Measurements from ENCODE around the gene OGFRL1.

OGFRL1 gene

DNA sequence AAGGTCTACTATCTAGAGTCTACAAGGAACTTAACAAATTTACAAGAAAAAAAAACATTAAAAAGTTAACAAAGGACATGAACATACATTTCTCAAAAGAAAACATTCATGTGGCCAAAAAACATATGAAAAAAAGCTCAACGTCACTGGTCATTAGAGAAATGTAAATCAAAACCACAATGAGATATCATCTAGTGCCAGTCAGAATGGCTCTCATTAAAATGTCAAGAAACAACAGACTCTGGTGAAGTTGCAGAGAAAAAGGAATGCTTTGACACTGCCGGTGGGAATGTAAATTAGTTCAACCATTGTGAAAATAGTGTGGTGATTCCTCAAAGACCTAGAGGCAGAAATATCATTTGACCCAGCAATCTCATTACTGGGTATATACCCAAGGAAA, 48.3 kb downstream of the OGFRL1 start:
- no peak for DNase-seq

DNA sequence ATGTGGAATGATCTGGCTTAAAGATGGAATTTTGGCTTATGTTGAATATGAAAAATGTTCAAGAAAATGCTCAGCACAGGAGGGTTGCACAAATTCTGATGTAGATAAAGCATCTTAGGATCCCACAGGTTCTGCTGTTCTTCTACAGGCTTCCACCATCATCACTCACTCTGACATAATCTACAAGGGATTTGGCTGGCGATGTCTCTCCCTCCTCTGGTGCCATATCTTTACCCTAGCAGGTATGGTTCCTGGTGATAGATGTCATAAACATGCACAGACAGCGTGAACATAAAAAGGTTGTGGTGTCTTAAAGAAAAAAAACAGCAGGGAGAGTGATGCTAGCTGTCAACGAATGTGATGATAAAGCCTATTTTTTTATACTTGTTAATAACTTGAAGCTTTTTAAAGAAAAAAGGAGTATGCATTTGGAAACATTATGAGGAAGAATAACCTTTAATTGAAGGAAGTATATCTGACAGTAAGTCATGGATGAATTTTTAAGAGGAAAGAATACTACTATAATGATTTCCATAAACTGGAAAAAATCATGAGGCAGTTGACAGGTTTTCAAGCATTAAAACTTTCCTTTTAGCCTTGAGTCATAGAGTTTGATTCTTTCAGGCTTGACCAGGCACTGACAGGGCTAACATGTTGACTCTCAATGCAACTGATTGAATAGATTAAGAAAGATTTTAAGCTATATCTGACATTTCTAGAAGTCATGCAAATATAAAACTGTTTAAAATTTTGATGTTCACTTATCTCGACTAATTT, 50.1 kb downstream of the OGFRL1 start:
- no peak for DNase-seq

DNA sequence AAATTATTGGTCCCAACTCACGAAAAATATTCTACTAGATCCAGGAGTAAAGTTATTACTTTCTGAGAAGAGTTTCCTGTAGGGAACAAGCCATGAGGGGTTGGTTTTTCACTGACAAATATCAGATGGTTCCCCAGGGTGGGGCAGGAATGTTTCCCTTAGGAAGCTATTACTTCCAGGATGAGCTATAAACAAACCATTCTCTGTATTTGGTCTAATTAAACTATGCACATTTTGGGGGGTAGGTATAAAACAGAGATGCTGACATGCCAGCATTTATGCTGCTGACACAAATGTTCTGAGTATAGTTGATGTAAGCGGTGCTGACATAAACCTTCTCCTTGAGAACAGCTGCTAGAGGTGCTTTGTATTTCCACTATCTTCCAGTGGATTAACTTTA, 54.2 kb downstream of the OGFRL1 start:
- no peak for DNase-seq

DNA sequence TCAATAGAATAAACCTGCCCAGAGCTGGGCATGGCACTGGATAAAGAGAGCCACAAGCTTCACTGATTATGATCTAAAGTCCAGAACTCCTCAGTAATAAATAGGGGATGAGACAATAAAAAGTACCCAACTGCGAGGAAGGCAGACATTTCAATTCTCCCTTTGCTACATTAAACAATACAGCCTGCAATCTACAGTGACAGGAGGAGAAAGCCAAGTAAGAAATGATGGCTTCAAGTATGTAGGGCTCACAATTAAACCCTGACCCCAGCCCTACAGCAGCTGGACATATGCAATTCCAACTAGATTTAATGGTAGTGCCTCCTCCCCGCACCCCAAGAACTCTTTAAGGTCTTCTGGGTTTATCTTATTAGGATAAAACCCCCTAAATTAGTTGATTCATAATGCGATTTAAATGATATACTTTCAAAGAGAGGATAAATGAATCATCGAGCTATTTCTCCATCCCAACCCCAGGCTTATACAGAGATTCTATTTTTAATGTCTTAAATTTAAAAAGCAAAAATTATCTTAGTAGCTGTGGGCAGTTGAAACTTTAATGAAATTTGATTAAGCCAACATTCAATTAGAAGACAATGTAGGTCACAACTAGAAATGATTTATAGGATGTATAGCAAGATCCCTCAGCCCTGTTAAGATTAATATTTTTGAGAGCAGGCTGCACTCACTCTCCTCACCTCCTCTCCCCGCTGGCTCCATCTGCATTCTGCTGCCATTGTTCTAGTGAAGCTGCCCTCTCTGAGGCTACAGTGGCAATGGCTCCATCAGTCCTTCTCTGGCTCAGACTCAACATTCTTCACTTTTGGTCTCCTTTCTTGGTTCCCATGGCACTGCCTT, 57.1 kb downstream of the OGFRL1 start:
- no peak for DNase-seq

DNA sequence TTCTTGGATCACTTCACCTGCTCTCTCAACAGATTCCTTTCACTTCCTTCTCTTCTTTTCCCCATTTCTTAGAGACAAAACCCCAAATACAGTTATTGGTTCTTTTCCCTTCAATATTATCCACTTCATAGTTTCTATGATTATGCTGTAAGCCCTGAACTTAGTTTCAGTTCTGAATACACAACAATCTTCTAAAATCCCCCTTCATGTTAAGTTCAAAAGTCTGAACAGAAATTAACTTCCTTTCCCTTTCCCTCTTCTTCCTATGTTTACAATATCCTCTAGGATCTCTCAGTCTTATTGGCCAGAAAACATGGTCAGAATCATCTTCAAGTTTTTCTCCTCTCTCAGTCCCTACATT, 57.7 kb downstream of the OGFRL1 start:
- no peak for DNase-seq

DNA sequence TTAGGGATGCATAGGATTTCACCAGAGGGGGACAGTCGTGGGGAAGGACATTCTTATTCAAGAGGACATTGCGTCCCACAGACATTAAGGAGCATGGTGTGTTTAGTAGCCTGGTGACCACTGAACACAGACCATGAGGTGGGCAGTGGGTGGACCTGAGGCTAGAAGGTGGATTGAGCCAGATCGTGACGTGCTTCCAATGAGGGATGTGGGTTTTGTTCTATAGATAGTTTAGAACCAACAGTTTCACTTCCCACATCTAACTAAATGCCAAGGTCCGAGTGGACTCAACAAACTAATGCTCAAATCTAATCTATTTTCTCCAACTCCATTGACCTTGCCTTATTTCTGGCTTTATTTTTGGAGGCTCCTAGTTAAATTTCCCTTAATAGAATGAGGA, 58.5 kb downstream of the OGFRL1 start:
- DNase-seq = no peak

DNA sequence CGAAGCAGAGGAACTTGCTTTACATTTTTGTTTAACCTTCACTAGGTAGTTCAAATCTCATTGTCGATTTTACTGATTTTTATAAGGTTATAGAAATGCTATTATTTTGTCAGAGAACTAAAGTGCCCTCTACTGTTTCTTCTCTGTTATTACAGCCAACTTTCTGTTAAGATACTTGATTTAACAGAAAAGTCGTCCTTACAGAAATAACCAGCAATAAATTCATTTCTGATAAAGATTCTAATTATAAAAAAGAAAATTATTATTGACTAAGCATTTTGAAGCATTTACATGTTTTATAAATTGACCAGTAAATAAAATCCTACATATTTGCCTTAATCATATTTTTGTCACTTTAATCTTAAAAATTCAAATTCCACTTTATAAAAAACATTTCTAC, 60.8 kb downstream of the OGFRL1 start:
- DNase-seq = no peak

DNA sequence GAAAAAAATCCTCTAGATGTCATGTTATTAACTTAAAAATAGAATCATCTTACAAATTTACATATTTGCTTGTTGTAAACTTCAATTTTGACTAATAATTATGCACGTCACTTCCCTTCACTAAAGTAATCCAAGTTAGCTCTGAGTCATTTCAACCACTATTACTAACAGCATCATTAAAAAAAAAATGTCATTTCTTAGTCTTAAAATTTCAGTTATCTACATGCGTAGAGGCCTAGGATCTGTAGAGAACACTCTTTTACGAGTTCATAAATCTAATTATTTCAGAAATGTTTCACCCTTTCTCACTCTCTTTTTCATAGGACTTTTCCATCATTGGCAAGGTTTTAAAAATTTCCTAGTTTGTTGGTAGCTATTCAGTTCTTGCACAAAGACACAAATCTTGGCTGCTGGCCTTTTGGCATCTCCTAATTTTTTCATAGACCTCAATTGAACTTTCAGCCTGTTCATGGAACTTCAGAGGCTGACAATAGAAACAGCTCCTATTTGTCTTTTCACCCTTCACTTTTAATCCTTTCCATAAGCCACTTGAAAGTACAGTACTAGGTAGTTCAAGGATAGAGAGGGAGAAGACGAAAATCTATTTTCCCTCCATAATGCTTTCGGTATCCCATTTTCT, 61.5 kb downstream of the OGFRL1 start:
- no peak for DNase-seq

DNA sequence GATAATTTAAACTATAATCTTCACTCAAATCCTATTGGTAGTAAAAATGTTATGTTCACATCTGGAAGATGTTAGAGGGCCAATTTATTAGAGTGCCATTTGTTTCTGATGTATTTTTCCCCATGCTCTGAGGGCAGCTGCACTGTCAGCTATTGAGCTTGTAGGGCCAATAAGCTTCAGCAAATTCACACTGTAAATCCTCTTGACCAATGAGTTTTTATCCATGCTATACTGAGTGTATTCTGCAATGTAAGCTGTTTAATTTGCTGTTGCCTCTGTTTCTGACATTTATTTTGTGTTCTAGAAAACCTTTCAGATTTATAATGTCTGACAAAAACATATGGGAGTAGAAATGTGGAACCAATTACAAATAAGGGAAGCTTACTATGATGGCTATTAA, 62.6 kb downstream of the OGFRL1 start:
- DNase-seq = no peak
